Esophagus (tissue), 2 donors: ENCODE data around the gene MAST1. TPM values are rescaled to one million over a fixed set of nuclear protein-coding genes. Genes with fewer than 3 reads are reported as not detected.

ENCODE experiments used
- H3K27ac ChIP-seq, 2 donors: one replicate each; pipeline ENCODE4 v1.5.1; 2013; ENCODE audit warnings: low read depth in 2 of 2, mild to moderate bottlenecking in 2 of 2, inconsistent platforms in 1 of 2, low read length in 1 of 2, moderate library complexity in 1 of 2
- H3K27me3 ChIP-seq, 2 donors: one replicate each; pipeline ENCODE4 v1.6.1; 2013; ENCODE audit warnings: low read length in 2 of 2, control low read depth in 1 of 2, mild to moderate bottlenecking in 1 of 2; ENCODE audit not compliant: insufficient read depth in 2 of 2, control insufficient read depth in 1 of 2
- H3K36me3 ChIP-seq, 2 donors: one replicate each; pipeline ENCODE4 v1.6.1; 2013; ENCODE audit warnings: low read length in 1 of 2; ENCODE audit not compliant: control insufficient read depth in 2 of 2, insufficient read depth in 2 of 2
- H3K4me1 ChIP-seq, 2 donors: one replicate each; pipeline ENCODE4 v1.6.1; 2013; ENCODE audit warnings: low read length in 1 of 2; ENCODE audit not compliant: control insufficient read depth in 2 of 2, insufficient read depth in 2 of 2
- H3K4me3 ChIP-seq, 2 donors: one replicate each; pipeline ENCODE4 v1.5.1; 2013; ENCODE audit warnings: low read length in 2 of 2, mild to moderate bottlenecking in 2 of 2, low read depth in 1 of 2, moderate library complexity in 1 of 2
- H3K9me3 ChIP-seq, 2 donors: one replicate each; pipeline ENCODE4 v1.6.1; 2013; ENCODE audit warnings: mild to moderate bottlenecking in 2 of 2, low read depth in 1 of 2, low read length in 1 of 2, moderate library complexity in 1 of 2; ENCODE audit not compliant: control insufficient read depth in 2 of 2, insufficient read depth in 1 of 2
- WGBS, 2 donors: extraction: QIAGEN DNeasy Blood & Tissue Kit; methylation state at CpG; one replicate each; pipeline ENCODE4 v1.1.7; 2013; 5-methylcytosine and 5-hydroxymethylcytosine counted together
- polyA plus RNA-seq, 2 donors: library from polyadenylated mRNA; stranded (reverse); fragments of 200-250 nt; gene quantifications; one replicate each; pipeline ENCODE4 v1.2.3, GENCODE V29; 2013
- donor health status: healthy with polysubstance abuse.
- donor health status: Bipolar disorder and iron deficiency.

MAST1 gene
- polyA plus RNA-seq, 2 donors, result 0.18 to 0.22 TPM

DNA sequence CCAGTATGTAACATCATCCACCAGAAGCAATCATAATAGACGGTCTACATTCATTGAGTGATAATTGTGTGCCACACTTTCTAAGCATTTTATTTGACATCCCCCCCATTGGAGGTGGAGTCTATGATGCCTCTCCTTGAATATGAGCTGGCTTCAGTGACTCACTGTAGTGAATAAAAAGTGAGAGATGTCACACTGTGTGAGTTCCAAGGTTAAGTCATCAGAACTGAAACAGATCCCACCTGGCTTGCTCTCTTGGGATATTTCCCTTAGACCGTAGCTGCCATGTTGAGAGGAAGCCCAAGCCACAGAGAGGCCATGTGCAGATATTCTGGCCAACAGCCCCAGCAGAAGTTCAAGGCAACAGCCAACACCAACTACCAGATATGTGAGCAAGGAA lies 16.6 kb upstream of the MAST1 start:
- H3K9me3 ChIP-seq, result peaks cover 0 to 2% of the 10 kb centered on the region in 2 donors
- no peaks in the 10 kb centered on the region for H3K27me3 ChIP-seq
- no peak overlapping the region for H3K27ac ChIP-seq
- H3K4me3 ChIP-seq, result no peak overlapping the region
- 76 to 80% methylated on average over 2 of the region's 2 CpGs for WGBS, 2 donors
- H3K36me3 ChIP-seq, result no peaks in the 10 kb centered on the region
- peaks cover 4 to 6% of the 10 kb centered on the region in 2 donors for H3K4me1 ChIP-seq

DNA sequence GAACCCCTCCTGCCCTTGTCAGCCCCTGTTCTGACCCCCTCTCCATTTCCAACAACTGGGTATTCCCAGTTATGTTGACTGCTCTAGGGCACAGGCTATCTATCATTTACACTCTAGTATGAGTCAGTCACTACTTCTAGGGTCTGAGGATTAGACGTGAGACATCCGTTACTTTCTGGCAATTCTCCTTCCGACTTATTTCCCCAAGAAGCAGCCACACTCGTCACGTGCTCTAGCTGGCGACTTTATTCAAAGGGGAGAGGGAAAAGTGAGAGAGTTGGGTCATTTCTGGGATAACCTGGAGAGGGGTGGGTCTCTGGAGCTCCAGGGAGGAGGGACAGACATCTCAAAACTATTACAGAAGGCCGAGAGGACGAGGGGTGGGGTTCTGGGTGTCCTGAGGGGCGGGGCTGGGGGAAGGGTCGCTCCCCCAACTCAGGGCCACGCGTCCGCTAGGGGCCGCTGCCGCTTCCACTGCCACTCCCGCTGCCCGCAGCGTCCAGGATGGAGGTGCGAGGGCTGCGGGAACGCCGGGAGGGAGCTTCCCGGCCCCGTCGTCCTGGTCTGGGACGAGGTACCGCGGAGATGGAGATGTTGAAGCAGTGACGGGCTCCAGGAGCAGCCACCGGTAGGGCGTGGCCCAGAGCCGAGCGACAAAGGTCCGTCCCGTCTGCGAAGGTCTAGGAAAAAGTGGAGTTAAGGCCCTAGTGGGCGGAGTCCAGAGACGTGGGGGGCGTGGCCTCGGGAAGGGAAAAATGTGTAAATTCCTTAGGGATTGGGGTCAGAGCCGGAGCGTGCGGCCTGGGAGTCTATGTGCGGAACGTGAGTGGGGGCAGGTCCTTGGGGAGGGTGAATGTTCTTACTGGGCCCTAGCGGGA lies 12.8 kb upstream of the MAST1 start:
- no peak overlapping the region for H3K27ac ChIP-seq
- peaks cover 4 to 10% of the 10 kb centered on the region in 2 donors for H3K4me1 ChIP-seq
- WGBS, 2 donors, result 8% methylated on average over 46 of the region's 46 CpGs
- peak overlapping the region in 1 of 2 donors; percentile 17 for H3K4me3 ChIP-seq
- peaks cover 0 to 2% of the 10 kb centered on the region in 2 donors for H3K9me3 ChIP-seq
- no peaks in the 10 kb centered on the region for H3K36me3 ChIP-seq
- H3K27me3 ChIP-seq, result no peaks in the 10 kb centered on the region

DNA sequence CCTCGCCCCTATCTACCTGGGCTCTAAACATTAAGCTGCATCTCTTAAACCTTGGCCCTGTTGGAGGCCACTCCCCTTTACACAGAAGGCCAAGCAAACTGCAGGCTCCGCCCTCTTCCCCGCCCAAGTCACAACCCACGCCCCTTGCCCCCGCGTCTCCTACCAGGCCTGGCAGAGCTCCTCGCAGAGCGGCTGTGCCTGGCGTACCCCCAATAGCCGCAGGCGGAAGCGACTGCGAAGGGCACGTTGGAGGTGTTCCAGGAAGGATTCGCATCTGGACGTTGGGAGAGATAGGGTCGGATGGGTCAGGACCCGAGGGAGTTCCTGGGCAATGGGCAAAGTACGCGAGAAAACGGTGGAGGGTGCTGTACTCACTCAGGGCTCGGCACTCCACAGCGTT lies 9.8 kb upstream of the MAST1 start:
- Histone ChIP-seq H3K4me1 (peaks cover 4 to 10% of the 10 kb centered on the region in 2 donors), H3K4me3 (no peak overlapping the region), H3K36me3 (no peaks in the 10 kb centered on the region), H3K9me3 (no peaks in the 10 kb centered on the region), H3K27me3 (peaks cover 0 to 1% of the 10 kb centered on the region in 2 donors), H3K27ac (no peak overlapping the region)
- WGBS, 2 donors, result 7% methylated on average over 23 of the region's 23 CpGs

DNA sequence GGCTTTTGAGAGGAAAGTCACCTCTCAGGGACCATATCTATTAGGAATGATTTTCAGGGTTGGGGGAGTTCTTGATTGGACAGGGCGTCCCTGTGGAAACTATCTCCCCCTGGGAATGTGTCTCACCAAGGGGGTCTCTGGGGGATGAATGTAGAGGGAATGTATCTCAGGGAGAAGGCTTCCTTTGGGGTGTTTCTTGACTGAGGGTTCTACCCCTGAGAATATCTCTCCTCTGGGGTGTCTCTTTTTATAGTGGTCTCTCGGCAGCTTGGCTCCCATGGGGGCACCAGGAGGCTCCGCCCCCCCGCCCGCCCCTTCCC lies 4.9 kb upstream of the MAST1 start:
- Histone ChIP-seq H3K4me1 (peaks cover 4 to 9% of the 10 kb centered on the region in 2 donors), H3K4me3 (peak overlapping the region in 1 of 2 donors; percentile 53), H3K9me3 (no peaks in the 10 kb centered on the region), H3K27ac (no peak overlapping the region), H3K36me3 (no peaks in the 10 kb centered on the region), H3K27me3 (peaks cover 0 to 23% of the 10 kb centered on the region in 2 donors)
- WGBS, 2 donors, result 1 to 6% methylated on average over 2 to 5 of the region's 5 CpGs

DNA sequence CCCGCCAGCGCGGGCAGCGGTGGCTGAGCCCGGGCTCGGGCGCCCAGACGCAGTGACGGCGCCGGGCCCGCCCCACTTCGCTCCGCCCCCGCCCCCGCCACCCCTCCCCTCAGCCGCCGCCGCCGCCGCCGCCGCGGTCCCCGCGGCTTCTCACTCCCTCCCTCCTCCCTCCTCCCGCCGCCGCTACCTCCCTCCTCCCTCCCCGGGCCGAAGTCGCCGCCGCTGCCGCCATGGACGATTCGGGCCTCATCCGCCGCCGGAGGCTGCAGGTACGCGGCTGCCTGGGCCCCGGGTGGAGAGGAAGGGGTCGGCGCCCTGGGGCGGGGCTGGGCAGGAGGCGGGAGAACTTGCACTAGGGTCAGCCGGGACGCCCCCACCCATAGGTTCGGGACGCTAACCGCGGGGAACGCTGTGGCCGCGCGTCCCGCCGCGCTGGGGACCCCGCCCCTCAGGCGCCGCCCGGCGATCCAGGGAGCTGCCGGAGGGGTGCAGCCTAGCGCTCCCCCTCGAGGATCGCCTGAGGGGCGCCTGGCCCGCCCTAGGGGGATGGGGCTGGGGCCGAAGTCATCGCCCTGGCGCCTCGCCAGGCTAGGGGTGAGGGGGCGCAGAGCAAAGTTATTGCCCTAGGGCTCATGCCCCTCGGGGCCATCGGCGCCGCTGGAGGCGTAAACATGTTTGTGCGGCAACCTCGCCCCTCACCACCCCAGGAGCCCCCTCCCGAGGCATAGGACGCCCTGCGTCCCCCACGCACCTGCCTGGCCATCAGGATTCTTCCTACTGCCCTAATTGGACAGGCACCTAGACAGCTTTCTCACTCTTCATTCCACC lies 4.4 kb upstream of the MAST1 start:
- Histone ChIP-seq H3K4me3 (peak overlapping the region; percentile 31 to 53), H3K4me1 (peaks cover 2 to 13% of the 10 kb centered on the region in 2 donors), H3K36me3 (no peaks in the 10 kb centered on the region), H3K27ac (no peak overlapping the region), H3K27me3 (peaks cover 0 to 26% of the 10 kb centered on the region in 2 donors), H3K9me3 (peaks cover 0 to 3% of the 10 kb centered on the region in 2 donors)
- 2 to 3% methylated on average over 38 to 83 of the region's 87 CpGs for WGBS, 2 donors

DNA sequence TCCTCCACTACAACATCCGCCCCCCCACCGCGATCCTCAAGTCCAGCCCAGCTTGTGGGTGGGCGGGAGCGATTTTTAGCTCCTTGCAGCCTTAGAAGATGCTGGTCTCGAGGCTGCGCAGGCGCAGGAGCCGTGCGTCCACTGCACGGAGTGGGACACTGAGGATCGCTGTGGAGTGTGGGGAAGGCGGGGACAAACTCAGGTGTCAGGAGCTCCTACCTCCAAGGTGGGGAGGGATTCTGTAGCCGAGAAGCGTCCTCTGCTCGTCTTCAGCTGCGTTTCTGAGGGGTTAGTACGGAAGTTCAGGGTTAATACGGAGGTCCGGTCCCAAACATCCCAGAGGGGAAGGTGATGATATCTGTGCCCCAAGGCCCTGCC lies 3.8 kb upstream of the MAST1 start, which contains the start of gene RTBDN:
RTBDN (minus strand) TSS at position 14 of the 378 bp plus-strand sequence. CDS start 4,600 bp downstream, outside the sequence.
- Histone ChIP-seq H3K27ac (no peak within 1 kb of the TSS), H3K27me3 (peaks cover 0 to 27% of the 10 kb centered on the region in 2 donors), H3K4me1 (peaks cover 2 to 13% of the 10 kb centered on the region in 2 donors), H3K36me3 (no peaks in the 10 kb centered on the region), H3K4me3 (peak within 1 kb of the TSS; percentile 31 to 53), H3K9me3 (peaks cover 0 to 3% of the 10 kb centered on the region in 2 donors)
- WGBS, 2 donors, result 7 to 9% methylated on average over 20 of the region's 20 CpGs

DNA sequence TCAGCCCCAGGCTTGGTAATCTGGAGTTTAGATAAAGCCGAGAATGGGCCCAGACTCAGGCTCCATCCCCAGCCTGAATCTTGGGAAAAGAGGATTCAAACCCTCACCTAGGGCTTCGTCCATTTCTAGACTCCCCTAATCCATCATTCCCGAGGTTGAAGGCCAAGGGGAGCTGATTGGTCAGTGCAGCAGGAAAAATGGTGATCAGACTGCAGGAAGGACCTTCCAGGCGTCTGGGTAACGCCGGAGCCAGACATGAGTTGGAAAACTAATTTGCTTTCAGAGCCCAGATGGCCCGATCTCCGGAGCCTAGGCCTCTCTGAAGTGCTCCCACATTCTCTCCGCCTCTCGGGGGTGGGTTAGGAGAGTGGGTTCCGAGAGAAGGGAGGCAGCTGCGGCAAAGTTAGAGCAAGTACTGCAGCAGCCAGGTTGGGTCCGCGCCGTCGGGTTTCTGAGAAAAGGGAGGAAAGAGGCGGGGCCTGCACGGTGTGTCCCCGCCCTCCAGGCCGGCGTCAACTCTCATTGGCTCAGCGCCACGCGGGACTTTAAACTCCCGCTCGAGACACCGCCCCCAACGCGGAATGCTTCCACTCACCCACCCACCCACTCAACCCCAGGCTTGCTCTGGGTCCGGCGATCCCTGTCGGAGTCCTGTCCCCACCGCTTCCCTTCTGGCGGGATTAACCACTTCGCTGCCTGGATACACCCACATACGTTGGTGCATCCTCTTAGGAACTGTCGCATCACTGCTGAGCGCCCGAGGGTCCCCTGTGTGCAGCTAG lies 3.1 kb upstream of the MAST1 start:
- Histone ChIP-seq H3K9me3 (peaks cover under 1 to 3% of the 10 kb centered on the region in 2 donors), H3K4me1 (peaks cover 2 to 13% of the 10 kb centered on the region in 2 donors), H3K36me3 (no peaks in the 10 kb centered on the region), H3K4me3 (no peak overlapping the region), H3K27me3 (peaks cover 0 to 27% of the 10 kb centered on the region in 2 donors), H3K27ac (no peak overlapping the region)
- 7 to 8% methylated on average over 39 of the region's 39 CpGs for whole genome bisulfite sequencing, 2 donors

DNA sequence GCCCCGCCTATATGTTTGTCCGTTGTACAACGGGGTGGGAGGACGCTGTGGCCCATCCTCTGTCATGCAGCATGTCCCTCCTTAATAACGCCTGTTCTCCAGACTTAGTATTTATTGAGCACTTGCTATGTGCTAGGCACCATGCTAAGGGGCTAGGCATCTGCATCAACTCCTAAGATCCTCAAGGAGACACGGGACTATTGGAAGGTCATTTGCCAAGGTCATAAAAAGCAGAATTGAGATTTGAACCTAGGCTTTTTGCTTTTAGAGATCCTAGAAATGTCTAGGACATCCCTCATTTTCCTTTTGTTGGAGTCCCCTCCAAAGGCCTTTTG lies 1.8 kb upstream of the MAST1 start:
- 8 to 9% methylated on average over 6 of the region's 6 CpGs for WGBS, 2 donors

DNA sequence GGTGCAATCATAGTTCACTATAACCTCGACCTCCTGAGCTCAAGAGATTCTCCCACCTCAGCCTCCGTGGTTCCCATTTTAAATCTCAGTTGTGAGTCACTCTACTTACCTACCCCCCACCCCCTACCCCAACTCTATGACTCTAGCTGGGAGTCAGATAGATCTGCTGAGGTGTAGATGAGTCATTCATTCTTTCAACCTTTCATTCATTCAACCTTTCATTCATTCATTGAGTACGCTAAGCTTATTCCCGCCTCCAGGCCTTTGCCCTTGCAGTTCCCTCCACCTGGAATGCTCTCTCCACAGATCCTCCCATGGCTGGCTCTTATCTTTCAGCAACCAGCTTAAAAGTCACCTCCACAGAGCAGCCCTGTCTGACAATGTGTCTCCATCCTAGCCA lies 1.1 kb upstream of the MAST1 start:
- Histone ChIP-seq H3K36me3 (no peaks in the 10 kb centered on the region), H3K27me3 (peaks cover 0 to 30% of the 10 kb centered on the region in 2 donors), H3K9me3 (peaks cover 3 to 8% of the 10 kb centered on the region in 2 donors), H3K4me1 (peaks cover 6 to 19% of the 10 kb centered on the region in 2 donors), H3K27ac (no peak overlapping the region), H3K4me3 (no peak overlapping the region)
- 57 to 64% methylated on average over 4 of the region's 4 CpGs for WGBS, 2 donors

More for the DNA sequence above, 1.8 kb upstream of the MAST1 start:
- no peak overlapping the region for H3K4me3 ChIP-seq
- H3K27me3 ChIP-seq, result peaks cover 0 to 30% of the 10 kb centered on the region in 2 donors
- H3K27ac ChIP-seq, result no peak overlapping the region
- H3K9me3 ChIP-seq, result peaks cover 3 to 8% of the 10 kb centered on the region in 2 donors
- H3K36me3 ChIP-seq, result no peaks in the 10 kb centered on the region
- H3K4me1 ChIP-seq, result peaks cover 6 to 19% of the 10 kb centered on the region in 2 donors
